ENCODE measurements around the gene CSNK1G2.

CSNK1G2 gene

DNA sequence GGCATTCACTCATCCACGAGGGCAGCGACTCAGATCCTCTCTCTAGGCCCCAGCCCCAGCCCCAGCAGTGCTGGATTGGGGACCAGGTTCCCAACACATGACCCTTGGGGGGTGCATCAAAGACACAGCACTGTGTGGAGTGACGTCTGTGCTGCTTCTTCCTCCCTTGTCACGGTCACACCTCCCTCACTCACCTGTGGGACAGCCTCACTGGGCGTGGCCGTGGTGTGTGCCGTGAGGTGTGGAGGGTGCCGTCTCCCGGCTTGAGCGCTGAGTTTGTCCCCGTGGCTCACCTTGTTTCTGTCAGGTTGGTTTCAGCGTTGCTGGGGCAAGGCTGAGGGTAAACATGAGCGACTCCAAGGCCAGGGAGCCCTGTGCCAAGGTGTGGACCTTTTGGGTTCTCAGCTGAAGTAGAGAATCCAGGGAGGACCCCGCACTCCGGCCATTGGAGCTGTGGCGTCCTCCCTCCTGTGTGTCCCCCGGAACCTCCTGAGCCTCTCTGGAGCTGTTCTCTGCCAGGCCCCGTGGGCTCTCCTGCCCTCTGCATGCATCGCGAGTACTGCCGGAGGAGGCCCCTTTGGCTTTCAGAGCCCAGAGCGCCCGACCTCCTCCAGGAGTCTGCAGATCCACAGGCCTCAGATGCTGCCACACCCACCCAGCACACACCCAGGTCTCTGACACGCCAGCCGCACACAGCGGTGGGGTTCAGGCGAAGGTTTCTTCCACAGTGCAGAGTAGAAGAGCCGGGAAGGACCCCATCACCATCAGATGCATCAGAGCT lies 33.6 kb downstream of the CSNK1G2 start:
- H3K27ac ChIP-seq = no peak overlapping the region
- no peak for DNase-seq (ENCODE audit: low spot score)
- TF ChIP-seq, protein P1, sequence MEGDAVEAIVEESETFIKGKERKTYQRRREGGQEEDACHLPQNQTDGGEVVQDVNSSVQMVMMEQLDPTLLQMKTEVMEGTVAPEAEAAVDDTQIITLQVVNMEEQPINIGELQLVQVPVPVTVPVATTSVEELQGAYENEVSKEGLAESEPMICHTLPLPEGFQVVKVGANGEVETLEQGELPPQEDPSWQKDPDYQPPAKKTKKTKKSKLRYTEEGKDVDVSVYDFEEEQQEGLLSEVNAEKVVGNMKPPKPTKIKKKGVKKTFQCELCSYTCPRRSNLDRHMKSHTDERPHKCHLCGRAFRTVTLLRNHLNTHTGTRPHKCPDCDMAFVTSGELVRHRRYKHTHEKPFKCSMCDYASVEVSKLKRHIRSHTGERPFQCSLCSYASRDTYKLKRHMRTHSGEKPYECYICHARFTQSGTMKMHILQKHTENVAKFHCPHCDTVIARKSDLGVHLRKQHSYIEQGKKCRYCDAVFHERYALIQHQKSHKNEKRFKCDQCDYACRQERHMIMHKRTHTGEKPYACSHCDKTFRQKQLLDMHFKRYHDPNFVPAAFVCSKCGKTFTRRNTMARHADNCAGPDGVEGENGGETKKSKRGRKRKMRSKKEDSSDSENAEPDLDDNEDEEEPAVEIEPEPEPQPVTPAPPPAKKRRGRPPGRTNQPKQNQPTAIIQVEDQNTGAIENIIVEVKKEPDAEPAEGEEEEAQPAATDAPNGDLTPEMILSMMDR (IDR thresholded peaks at IDR 0.05) = no peak
- H3K4me3 ChIP-seq = no peak overlapping the region

- TF ChIP-seq, protein P1 (IDR thresholded peaks at IDR 0.05) = no peak
- Histone ChIP-seq H3K4me3 (no peak overlapping the region), H3K27ac (no peak overlapping the region)
- no peak for DNase-seq (ENCODE audit: low spot score)
Observed at GRCh38 chr19:1975162-1975480, 34.1 kb downstream of the CSNK1G2 start.

- Histone ChIP-seq H3K4me3 (no peak overlapping the region), H3K27ac (no peak overlapping the region)
- no peak for DNase-seq (ENCODE audit: low spot score)
- TF ChIP-seq, protein P1 (IDR thresholded peaks at IDR 0.05) = no peak
Observed at GRCh38 chr19:1977120-1977519, 36.1 kb downstream of the CSNK1G2 start.

DNA sequence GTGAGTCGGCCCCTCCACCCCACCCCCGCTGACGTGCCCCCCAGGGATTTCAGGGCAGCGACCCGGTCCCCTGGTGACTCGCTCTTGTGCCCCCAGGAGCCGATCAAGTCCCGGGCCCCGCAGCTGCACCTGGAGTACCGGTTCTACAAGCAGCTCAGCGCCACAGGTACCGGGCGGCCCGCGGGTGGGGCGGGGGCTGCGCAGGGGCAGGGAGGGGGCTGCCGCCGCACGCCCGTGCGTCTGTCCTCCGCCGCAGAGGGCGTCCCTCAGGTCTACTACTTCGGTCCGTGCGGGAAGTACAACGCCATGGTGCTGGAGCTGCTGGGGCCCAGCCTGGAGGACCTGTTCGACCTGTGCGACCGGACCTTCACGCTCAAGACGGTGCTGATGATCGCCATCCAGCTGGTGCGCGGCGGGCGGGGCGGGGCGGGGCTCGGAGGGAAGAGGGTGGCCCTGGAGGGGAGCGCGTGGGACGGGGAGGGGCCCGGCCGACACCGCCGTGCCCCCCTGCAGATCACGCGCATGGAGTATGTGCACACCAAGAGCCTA lies 37.4 kb downstream of the CSNK1G2 start:
- H3K4me3 ChIP-seq = no peak overlapping the region
- TF ChIP-seq, protein P1 (IDR thresholded peaks at IDR 0.05) = no peak
- no peak overlapping the region for H3K27ac ChIP-seq
- no peak for DNase-seq (ENCODE audit: low spot score)

GRCh38 chr19:1979017-1979416 lies 38.0 kb downstream of the CSNK1G2 start:
- Histone ChIP-seq H3K4me3 (no peak overlapping the region), H3K27ac (no peak overlapping the region)
- TF ChIP-seq, protein P1 (IDR thresholded peaks at IDR 0.05) = no peak
- no peak for DNase-seq (ENCODE audit: low spot score)

- TF ChIP-seq, protein P1 (IDR thresholded peaks at IDR 0.05) = no peak
- Histone ChIP-seq H3K4me3 (no peak overlapping the region), H3K27ac (no peak overlapping the region)
- DNase-seq (ENCODE audit: low spot score) = no peak
Observed at GRCh38 chr19:1979642-1980041, 38.7 kb downstream of the CSNK1G2 start.

All from coronary artery (tissue), 2 donors.